Embryonic facial prominence (tissue), 1 donor: Measurements from ENCODE around the gene TYR.
"Not testable (repeated sequence)": the region's sequence is repeated elsewhere in the genome, so short reads cannot be mapped to it uniquely, and the experiment has no call there.

ENCODE experiments used
- DNase-seq: peaks from one replicate; pipeline ENCODE4 v3.0.0-alpha.2; 2016; ENCODE audit errors: extremely low spot score

The TYR gene

DNA sequence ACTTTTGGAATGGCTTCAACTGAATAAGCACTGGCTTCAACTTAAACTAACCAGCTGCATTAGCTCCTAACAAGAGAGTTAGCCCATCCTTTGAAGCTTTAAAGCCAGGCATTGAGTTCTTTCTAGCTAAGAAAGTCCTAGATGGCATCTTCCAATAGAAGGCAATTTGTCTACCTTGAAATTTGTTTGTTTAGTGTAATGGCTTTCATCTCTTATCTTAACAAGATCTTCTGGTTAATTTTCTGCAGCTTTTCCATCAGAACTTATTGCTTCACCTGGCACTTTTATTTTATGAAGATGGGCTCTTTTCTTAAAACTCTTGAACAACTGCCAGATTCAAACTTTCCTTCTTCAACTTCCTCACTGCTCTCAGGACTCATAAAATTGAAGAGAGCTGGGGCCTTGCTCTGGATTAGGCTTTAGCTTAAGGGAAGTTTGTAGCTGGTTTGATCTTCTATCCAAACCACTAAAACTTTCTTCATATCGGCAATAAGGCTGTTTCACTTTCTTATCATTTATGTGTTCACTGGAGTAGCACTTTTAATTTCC lies 94.9 kb downstream of the TYR start:
- DNase-seq: not testable (repeated sequence)

DNA sequence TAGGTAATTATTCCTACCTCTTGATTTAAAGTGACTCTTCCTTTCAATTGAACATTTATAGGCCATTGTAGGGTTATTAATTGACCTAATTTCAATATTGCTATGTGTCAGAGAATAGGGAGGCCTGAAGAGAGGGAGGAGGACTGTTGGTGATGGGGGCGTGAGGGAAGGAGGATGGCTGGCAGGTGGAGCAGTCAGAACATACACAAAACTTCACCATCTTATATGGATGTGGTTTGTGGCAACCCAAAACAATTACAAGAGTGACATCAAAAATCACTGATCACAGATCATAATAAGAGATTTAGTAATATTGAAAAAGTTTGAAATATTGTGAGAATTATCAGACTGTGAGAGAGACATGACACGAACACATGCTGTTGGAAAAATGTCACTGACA lies 95.5 kb downstream of the TYR start:
- not testable (repeated sequence) for DNase-seq

DNA sequence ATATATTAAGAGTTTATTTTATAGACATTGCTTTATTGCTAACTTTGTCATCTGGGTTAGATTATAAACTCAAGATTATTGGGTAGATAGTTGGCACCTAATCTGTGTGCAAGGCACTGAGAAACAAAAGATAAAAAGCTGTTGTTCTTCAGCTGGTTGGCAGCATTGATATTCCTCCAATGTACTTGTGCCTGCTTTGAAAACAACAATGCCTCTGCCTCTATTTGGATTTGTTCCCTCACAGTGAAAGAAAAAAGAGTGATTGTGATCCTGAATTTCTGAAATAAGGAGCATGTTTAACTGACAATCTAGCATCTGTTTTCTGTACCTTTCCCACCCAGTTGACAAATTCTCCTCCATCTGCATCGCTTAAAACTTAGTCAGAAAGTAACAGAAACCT lies 98.3 kb downstream of the TYR start:
- DNase-seq: no peak

DNA sequence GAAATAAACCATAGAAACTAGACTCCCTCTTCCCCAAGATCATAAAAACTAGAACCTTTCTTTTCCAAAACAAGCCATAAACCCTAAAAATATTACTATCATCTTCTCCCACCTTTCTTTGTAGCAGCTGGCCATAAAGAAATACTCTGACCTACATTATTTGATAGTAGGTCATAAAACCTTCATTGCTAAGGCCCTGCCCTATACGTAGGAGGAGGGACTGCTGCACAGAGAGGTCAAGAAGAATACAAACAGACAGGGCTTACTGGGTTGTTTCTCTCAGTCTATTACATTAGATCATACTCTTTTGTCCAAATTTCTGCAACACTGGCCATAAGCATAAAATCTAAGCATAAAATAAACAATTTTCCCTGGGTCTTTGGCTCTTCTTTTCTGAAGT lies 101.5 kb downstream of the TYR start:
- DNase-seq: no peak

DNA sequence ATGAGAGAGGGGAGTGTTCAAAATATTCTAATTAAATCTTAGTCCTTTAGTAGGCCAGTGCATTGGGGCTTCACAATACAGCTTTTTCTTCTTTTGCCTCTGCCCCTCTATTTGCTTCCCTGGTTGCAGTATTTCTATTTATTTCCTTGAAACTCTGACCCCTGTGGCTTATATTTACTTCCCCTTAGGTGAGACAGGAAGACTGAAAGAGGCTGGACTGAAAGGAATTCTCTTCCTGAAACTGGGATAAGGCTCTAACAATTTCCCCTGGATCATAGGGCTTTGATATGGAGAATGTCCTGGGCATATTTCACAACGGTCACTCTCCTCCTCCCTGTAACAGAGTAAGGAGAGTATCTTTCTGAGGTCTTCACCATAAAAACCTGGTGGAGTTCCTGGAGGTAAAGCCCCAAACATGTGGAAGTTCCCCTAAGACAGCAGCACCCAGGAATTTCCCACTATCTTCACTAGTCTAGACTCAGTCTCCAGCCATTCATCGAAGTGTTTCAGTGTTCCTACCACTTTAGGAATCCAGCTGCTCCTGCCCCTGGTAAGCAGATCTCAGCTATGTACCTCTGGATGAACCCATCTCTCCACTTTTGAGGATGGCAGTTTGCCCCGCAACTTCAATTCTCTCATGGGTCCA lies 103.5 kb downstream of the TYR start:
- DNase-seq: not testable (repeated sequence)

DNA sequence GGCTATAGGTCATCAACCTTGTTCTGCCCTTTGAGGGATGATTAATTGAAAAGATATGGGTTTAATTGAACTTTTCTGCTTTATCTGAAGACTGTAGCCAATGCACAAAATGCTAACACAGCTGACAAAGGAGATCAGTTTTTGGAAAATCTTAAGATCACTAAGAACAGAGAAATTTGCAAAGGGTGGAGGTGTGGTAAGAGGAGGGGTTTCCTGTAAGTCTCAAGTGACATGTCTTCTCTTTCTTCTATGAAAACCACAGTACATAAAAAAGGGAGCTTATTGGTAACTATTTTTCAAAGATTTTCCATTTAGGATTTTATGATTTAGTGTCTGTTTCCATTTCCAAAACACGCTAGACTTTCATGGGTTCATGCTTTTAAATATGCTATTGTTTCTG lies 108.9 kb downstream of the TYR start:
- not testable (repeated sequence) for DNase-seq

DNA sequence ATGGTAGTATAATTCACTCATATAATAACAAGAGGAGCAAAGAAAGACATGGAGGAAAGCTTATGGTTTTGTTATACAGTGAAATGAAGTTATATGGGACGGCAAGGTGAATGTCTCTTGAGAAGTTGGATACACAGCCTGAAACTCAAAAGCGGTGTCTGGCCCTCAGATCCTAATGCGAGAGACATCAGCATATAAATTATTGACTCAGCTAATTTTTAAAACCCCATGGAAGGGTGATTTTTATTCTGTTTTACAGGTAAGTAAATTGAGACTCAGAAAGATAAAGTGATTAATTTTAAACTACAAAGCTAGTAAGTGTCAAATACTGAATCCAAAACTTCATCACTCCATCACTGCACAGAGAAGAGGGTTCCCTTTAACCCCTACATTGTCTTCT lies 110.3 kb downstream of the TYR start:
- not testable (repeated sequence) for DNase-seq

DNA sequence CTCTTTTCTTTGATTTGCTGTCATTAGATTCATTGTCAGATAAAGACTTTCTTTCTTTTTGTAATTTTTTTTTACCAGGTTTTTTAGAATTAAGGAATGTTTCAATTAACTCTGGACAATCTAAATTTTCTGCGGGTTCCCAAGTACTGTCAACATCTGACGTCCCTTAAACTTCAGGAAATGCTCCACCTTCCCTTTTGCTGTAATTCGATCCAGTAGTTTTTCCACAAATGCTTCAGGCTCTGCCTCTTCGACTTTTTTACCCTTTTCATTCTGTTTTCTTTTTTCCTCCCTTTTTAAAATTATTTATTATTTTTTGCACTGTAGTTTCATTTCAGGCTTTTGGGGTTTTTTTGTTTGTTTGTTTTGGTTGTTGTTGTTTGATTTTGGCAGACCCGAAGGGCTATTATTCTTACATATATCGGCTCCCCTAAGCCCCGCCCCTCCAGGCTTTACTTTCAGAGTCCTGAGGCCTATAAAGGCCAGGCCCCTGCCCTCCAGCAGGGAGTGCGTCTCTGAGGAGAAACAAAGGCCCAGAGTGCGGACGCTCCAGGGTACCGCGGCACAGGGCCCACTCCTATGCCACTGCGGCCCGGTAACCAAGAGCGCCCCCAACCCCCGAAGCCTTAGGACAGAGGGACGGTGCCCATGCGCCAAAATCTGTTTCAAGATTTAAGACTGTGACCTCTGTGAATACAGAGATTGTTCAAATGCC lies 116.4 kb downstream of the TYR start:
- no peak for DNase-seq

DNA sequence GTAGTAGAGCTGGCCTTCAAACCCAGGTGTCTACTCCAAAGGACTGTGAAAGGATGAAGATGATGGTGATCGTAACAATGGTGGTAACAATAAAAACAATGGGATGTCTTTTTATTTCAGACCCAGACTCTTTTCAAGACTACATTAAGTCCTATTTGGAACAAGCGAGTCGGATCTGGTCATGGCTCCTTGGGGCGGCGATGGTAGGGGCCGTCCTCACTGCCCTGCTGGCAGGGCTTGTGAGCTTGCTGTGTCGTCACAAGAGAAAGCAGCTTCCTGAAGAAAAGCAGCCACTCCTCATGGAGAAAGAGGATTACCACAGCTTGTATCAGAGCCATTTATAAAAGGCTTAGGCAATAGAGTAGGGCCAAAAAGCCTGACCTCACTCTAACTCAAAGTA lies 117.3 kb downstream of the TYR start:
- not testable (repeated sequence) for DNase-seq

DNA sequence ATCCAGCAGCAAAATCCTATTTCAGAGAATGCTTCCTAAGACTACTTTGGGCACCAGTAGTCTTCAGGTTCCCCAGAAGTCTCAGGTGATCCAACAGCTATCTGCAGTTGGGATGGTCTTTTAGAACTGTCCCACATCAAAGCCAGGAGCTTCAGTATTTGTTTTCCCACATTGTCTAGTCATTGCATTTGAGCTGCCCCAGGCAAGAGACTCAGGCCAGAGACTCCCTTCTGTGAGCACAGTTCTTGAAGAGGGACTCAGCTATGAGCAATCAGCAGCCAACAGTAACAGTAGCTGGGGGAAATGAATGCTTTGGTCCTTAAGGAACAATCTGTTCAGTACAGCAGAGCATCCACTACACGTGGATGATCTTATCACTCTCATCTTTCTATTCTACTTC lies 125.4 kb downstream of the TYR start:
- DNase-seq: not testable (repeated sequence)

DNA sequence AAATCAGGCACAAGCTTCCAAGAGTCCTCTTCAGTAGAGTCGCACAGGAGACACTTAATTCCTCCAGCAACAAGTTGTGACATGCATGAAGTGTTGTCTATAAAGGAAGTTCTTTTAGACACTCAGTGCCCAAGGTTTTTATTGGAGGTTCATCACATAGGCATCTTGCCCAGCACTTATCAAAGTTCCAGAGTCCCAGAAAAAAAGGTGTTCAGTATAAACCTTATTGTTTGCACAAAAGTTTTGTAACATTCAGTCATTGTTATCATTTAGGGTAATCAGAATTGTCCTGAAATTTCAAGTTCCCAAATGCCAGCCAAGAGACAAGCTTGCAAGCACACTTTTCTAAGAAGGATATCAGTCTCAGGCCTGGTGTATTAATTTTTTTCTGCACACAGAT lies 130.6 kb downstream of the TYR start:
- not testable (repeated sequence) for DNase-seq

DNA sequence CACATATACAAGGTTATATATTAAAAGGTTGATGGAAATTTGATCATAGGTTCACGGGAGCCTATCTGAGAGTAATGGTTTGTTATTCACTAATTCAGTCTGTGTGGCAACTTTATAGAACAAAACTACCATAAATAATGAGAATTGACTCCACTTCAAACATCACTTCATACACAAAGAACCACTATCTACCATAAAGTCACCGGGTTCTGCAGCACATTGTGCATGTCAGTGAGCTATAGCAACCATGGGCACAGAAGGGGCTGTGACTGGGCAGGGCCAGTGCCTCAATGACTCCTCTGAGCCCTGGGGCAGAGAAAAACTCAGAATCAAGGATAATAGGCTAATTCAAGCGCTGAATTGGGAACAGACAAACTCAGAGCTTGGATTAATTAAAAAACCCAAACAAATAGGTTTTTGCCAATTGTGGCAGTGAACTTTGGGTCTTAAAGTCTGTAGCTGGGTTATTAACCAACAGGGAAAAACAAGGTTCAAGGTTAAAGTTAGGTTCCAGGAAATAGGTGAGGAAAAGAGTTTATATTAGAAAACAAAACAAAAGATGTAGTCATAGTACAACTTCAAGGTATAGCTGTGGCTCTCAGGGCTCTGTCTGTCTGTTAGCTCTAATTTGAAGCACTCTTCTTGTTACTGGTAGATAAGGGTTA lies 131.8 kb downstream of the TYR start:
- not testable (repeated sequence) for DNase-seq

DNA sequence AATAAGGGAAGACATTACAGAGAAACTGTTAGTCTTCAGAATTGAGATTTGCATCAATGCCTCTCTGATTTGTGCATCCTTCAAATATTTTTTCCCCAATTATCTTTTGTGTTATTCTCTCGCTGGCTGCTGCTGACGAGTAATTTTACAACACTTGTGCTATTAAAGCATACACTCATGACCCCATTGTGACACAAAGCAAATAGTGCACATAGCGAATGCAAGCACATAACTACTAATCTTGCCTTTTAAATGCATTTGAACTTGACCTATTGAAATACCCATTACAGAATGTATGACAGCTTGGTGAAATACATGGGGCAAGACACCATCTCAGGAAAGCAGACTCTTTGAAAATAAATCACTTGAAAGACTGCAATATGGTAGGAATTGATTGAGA lies 132.9 kb downstream of the TYR start:
- not testable (repeated sequence) for DNase-seq

DNA sequence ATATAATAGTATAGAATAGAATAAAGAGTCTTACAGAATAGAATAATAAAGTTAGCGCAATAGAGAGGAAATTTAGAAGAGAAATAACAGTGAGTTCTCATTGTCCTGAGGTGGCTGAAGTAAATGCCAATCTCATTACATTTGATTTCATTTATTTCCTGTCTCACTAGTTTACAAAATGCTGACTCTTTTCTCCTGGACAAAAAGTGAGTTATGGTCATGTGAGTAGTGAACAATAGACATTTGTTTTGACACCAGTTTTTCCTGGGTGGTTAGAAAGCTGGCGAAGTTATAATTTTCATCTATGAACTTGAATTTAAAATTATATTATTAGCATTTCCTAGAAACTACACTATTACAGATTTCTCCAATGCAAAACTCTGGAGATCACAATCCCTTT lies 143.7 kb downstream of the TYR start:
- DNase-seq: no peak

DNA sequence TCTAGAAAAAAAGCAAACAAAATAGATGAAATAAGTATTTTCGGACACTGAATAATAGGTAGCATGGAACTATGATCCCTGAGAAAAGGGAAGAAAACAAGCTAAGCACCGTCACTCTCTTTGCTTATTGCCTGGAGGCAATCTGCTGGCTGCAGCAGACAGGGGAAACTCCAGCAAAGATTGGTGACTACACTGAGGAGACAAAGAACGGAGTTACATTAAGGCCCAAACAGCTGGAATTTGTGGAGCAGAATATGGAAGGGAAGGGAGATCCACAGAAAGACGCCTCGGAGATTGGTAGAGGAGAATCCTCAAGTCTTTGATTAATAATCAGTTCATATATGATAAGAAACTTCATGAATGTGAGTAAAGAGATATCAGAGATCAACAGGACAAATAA lies 150.2 kb downstream of the TYR start:
- DNase-seq: no peak

DNA sequence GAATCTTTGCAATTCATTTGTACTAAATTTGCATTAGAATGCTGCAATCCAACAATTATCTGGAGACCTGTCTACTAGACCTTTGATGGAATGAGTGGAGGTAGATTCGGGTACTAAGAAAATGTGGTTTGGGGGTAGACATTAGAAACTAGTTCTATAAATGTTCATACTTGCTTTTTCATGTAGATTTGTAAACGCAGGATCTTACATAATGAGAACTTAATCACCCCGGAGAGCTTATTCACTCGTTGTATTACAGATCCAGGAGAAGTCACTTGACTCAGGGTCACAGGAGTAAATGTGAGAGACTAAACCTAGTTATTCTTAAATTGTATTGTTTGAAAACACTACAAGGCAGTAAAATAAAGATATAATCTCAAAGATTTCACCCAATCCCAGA lies 154.3 kb downstream of the TYR start:
- not testable (repeated sequence) for DNase-seq

DNA sequence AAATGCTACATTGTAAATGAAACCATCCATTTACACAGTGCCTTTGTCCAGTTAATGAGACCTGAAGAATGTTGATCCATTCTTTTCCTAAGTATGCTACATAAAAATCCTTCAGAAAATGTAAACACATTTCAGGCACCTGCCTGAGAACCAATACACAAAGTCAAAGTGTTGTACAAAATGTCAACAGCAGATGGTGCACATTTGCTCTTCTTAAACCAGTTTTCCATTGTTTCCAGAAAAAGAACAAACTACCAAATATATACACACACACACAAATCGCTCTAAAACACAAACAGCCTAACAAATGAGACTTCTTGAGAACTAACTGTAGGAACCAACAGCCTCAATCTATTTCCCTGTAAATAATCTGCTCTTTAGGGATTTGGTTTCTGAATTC lies 156.0 kb downstream of the TYR start:
- not testable (repeated sequence) for DNase-seq

DNA sequence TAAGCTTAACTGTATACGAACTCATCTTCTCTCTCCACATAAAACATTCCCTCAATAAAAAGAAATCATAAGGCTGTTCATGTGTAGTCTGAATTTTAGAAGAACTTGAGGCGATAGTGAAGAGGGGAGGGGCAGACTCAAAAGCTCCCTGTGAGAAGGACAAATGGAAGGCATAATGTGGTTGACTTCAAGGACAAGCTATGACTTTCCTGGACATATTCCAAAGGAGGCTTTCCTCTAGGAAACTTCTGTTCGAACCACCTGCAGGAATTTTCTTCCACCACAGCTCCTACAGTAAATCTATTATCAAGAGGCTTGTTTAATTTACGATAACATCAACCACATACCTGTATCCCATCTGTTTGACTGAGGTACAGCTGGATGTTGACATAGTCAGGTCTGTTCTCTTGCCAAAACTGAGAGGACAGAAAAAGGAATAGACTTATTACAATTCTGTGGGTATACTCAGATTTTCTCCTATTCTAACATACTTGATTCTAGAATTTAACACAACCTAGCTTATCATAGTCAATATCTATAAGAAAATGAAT lies 159.5 kb downstream of the TYR start:
- not testable (repeated sequence) for DNase-seq

DNA sequence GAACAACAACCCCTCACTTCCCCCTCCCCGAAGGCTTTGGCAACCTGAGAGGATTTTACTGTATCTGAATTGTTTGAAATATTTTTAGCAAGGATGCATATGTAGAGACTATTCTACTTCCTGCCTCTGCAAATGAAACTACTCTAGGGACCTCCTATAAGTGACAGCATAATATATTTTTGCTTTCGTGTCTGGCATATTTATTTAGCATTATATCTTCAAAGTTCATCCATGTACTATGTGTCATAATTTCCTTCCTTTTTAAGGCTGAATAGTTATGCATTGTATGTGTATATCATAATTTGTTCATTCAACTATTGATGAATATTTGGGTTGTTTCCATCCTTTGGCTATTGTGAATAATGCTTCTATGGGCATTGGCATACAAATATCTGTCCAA lies 160.4 kb downstream of the TYR start:
- DNase-seq: not testable (repeated sequence)

DNA sequence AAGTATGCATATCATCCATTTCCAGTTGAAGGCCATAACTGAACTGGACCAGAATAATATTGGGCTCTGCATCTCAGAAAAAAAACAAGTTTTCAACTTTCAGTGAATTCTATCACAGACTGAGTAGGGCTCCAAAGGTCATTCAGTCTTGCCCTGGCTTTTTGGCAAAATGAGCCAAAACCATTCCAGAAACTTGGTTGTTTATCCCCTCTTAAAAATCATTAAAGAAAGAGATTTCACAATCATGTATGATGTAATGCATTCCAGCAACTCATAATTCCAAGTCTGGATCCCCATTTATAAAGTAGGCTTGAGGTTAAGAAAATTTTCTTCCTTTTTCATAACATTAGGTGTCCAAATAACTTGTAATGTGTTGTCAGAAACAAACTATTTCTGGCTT lies 162.8 kb downstream of the TYR start:
- not testable (repeated sequence) for DNase-seq

DNA sequence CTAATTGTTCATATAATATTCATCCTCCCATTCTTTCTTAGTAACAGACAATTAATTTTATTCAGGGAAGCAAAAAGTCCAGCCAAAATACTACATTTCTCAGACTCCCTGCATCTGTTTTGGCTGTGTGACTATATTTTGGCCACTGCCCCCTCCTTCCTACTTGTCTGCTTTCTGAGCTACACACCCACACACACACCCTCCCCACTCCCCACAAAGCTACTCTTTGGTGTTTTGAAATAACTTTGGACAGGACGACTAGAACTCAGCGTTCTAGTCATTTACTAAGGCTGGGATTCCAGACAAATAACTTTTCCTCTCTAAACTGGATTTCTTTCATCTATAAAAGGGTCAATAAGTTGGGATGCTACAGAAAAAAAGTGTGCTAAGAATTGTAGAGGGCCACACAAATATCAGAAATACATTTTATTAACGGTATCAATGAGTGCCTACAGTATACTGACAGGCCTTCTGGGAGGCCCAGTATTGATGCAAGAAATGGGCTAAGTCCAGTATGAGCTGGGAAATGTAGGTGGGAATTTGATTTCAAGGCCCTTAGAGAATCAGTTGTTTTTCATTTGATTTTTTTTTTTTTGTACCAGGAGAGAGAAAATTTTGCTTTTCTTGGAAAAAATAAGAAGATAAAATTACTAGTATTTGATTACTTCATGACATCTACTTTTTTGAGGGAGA lies 165.4 kb downstream of the TYR start:
- DNase-seq: not testable (repeated sequence)
